SK-N-SH (cell line): Measurements from ENCODE around the gene RASSF3. TPM values are rescaled to one million over a fixed set of nuclear protein-coding genes. Genes with fewer than 3 reads are reported as not detected.

Experiments
- CTCF ChIA-PET: fragments of 300-600, 350-600 bp; formaldehyde crosslinking; extraction: SDS; loops from one replicate; lab custom pipeline; 2021; lab: Yijun Ruan, JAX
- POLR2A ChIA-PET: fragments of 350-600 bp; sonication (Branson Sonifier 250); formaldehyde crosslinking; extraction: SDS; loops from one replicate; lab custom pipeline; 2020; ENCODE audit warnings: antibody characterized with exemption, inconsistent platforms; lab: Yijun Ruan, JAX
- DNase-seq: peaks from one replicate; pipeline ENCODE4 v3.0.0; 2012
- H2AFZ ChIP-seq: fragments of 200-600 bp; sonication (generic); 2 replicates; pipeline ENCODE4 v1.8.1; 2016; ENCODE audit warnings: antibody characterized with exemption, mild to moderate bottlenecking, low read depth
- H3F3A ChIP-seq: fragments of 200-600 bp; sonication (generic); replicated peaks from 2 replicates; pipeline ENCODE3; 2016; ENCODE audit warnings: antibody characterized with exemption, mild to moderate bottlenecking; ENCODE audit not compliant: insufficient read depth
- H3K27ac ChIP-seq, 2 experiments: fragments of 200-500 bp in 1 of 2; fragments of 200-600 bp in 1 of 2; sonication (Bioruptor generic) in 1 of 2; sonication (generic), shearing (Covaris generic) in 1 of 2; 2 replicates each; pipeline versions ENCODE4 v1.5.1 to v1.6.1; 2014 to 2016; ENCODE audit warnings: low read depth in 2 of 2, inconsistent platforms in 1 of 2, low read length in 1 of 2, mild to moderate bottlenecking in 1 of 2, mixed read lengths in 1 of 2
- H3K27me3 ChIP-seq: fragments of 200-600 bp; sonication (generic), shearing (Covaris generic); 2 replicates; pipeline ENCODE4 v1.6.1; 2016; ENCODE audit warnings: mixed run types; ENCODE audit not compliant: insufficient read depth
- H3K36me3 ChIP-seq, 2 experiments: fragments of 200-500 bp in 1 of 2; fragments of 200-600 bp in 1 of 2; sonication (Bioruptor generic) in 1 of 2; sonication (generic) in 1 of 2; replicated peaks in 1 of 2; 2 replicates each; pipeline versions ENCODE3 to v1.5.1; 2014 to 2016; ENCODE audit warnings: low read length in 1 of 2, mild to moderate bottlenecking in 1 of 2; ENCODE audit not compliant: insufficient read depth in 2 of 2, control insufficient read depth in 1 of 2
- H3K4me1 ChIP-seq, 2 experiments: fragments of 200-500 bp in 1 of 2; fragments of 200-600 bp in 1 of 2; sonication (Bioruptor generic) in 1 of 2; sonication (generic), shearing (Covaris generic) in 1 of 2; 2 replicates each; pipeline versions ENCODE4 v1.5.1 to v1.6.1; 2014 to 2016; ENCODE audit warnings: low read depth in 1 of 2, low read length in 1 of 2, mixed run types in 1 of 2; ENCODE audit not compliant: insufficient read depth in 2 of 2, control insufficient read depth in 1 of 2
- H3K4me2 ChIP-seq: fragments of 200-600 bp; sonication (generic), shearing (Covaris generic); 2 replicates; pipeline ENCODE4 v1.6.1; 2017; ENCODE audit warnings: mixed run types
- H3K4me3 ChIP-seq, 2 experiments: fragments of 200-500 bp in 1 of 2; fragments of 200-600 bp in 1 of 2; sonication (Bioruptor generic) in 1 of 2; sonication (generic), shearing (Covaris generic) in 1 of 2; 2 replicates each; pipeline versions ENCODE4 v1.5.1 to v1.8.1; 2014 to 2016; ENCODE audit warnings: low read depth in 2 of 2, inconsistent platforms in 1 of 2, low read length in 1 of 2, mild to moderate bottlenecking in 1 of 2, mixed read lengths in 1 of 2, moderate library complexity in 1 of 2
- H3K79me2 ChIP-seq: fragments of 200-600 bp; sonication (generic); 2 replicates; pipeline ENCODE4 v1.8.1; 2017; ENCODE audit warnings: mild to moderate bottlenecking; ENCODE audit not compliant: insufficient read depth
- H3K9ac ChIP-seq: fragments of 200-600 bp; sonication (generic); 2 replicates; pipeline ENCODE4 v1.6.1; 2017; ENCODE audit warnings: mixed run types
- H3K9me2 ChIP-seq: fragments of 200-600 bp; sonication (generic); 2 replicates; pipeline ENCODE4 v1.6.1; 2017; ENCODE audit warnings: mixed run types
- H3K9me3 ChIP-seq: fragments of 200-600 bp; sonication (generic); 2 replicates; pipeline ENCODE4 v1.6.1; 2017; ENCODE audit warnings: mixed run types, mild to moderate bottlenecking, moderate library complexity
- H4K20me1 ChIP-seq: fragments of 200-600 bp; sonication (generic); 2 replicates; pipeline ENCODE4 v1.6.1; 2017; ENCODE audit warnings: mild to moderate bottlenecking, mixed run types; ENCODE audit not compliant: insufficient read depth
- CHD2 ChIP-seq: fragments of 150-350 bp; IDR thresholded peaks from 2 replicates; pipeline ENCODE4 v1.6.1; 2018; ENCODE audit warnings: low read length; ENCODE audit not compliant: partially characterized antibody
- EZH2phosphoT487 ChIP-seq: fragments of 200-600 bp; sonication (generic); IDR thresholded peaks from 2 replicates; pipeline ENCODE4 v1.6.1; 2017; ENCODE audit warnings: low read depth, mixed run types, mild to moderate bottlenecking, antibody characterized with exemption, moderate library complexity, borderline replicate concordance
- FOSL2 ChIP-seq: IDR thresholded peaks from 2 replicates; pipeline ENCODE4 v1.4.0; 2012; ENCODE audit warnings: low read depth, mild to moderate bottlenecking, moderate library complexity, borderline replicate concordance
- GABPA ChIP-seq: IDR thresholded peaks from 2 replicates; pipeline ENCODE4 v1.4.0; 2012; ENCODE audit warnings: low read depth, mild to moderate bottlenecking
- MEF2A ChIP-seq: IDR thresholded peaks from 2 replicates; pipeline ENCODE4 v1.4.0; 2012; ENCODE audit warnings: low read depth, borderline replicate concordance
- PBX3 ChIP-seq: IDR thresholded peaks from 2 replicates; pipeline ENCODE4; 2012
- REST ChIP-seq: IDR thresholded peaks from 2 replicates; pipeline ENCODE4 v1.6.1; 2012; ENCODE audit warnings: mild to moderate bottlenecking, low read depth, low read length, moderate library complexity
- SIN3A ChIP-seq: IDR thresholded peaks from 2 replicates; pipeline ENCODE4 v1.6.1; 2012; ENCODE audit warnings: low read depth, mild to moderate bottlenecking, low read length, moderate library complexity, borderline replicate concordance
- WGBS: methylation state at CpG from one replicate; pipeline ENCODE4 v1.1.6; 2017; ENCODE audit warnings: low lambda C conversion rate; 5-methylcytosine and 5-hydroxymethylcytosine counted together
- polyA plus RNA-seq, 3 experiments: library from polyadenylated mRNA; depleted of rRNA; stranded (reverse); fragments of >200 nt; gene quantifications; 2 replicates each; pipeline ENCODE4 v1.2.3, GENCODE V29; 2012

Gene RASSF3
- polyA plus RNA-seq, 1 of the 3 experiments (the other 2 are of a cell fraction), result 11.1 TPM

GRCh38 chr12:64742416-64742815 is 132.1 kb downstream of the RASSF3 start:
- no peak overlapping the region for H2AFZ ChIP-seq
- peaks cover 0 to 11% of the 10 kb centered on the region in 2 experiments; a peak in 1 of 4 replicates for H3K4me1 ChIP-seq
- no peaks in the 10 kb centered on the region for H3K9me3 ChIP-seq
- no peak overlapping the region for H3K27ac ChIP-seq
- 92% methylated on average over 3 of the region's 3 CpGs for WGBS
- no peak overlapping the region for H3K4me2 ChIP-seq
- H3K36me3 ChIP-seq, result peaks cover 49 to 61% of the 10 kb centered on the region in 2 experiments
- H3K79me2 ChIP-seq, result 0 out of 2 replicates have a peak, but pooled peaks cover 5% of the 10 kb centered on the region
- H4K20me1 ChIP-seq, result no peaks in the 10 kb centered on the region
- no peaks in the 10 kb centered on the region for H3K27me3 ChIP-seq
- no peak overlapping the region for H3K9ac ChIP-seq
- ChIA-PET CTCF (no interaction called here), POLR2A (no interaction called here)
- no peak for DNase-seq
- TF ChIP-seq GABPA, result no peak
- no peak overlapping the region for H3K4me3 ChIP-seq
- H3K9me2 ChIP-seq, result no peaks in the 10 kb centered on the region
- H3F3A ChIP-seq, result peaks cover 13% of the 10 kb centered on the region

- no peaks in the 10 kb centered on the region for H3K9me3 ChIP-seq
- H3K4me2 ChIP-seq, result no peak overlapping the region
- H3K27ac ChIP-seq, result no peak overlapping the region
- H3K9me2 ChIP-seq, result no peaks in the 10 kb centered on the region
- H3K27me3 ChIP-seq, result no peaks in the 10 kb centered on the region
- TF ChIP-seq SIN3A (no peak), REST (no peak), PBX3 (no peak), EZH2phosphoT487 (no peak), CHD2 (no peak), MEF2A (no peak), FOSL2 (no peak)
- POLR2A ChIA-PET, result interaction anchor here (0.6 kb wide), 1 partner anchor 230 kb away, joined by 3 read pairs; no protein-coding TSS in a partner anchor
- H3K9ac ChIP-seq, result no peak overlapping the region
- peaks cover 49 to 55% of the 10 kb centered on the region in 2 experiments for H3K36me3 ChIP-seq
- no peaks in the 10 kb centered on the region for H4K20me1 ChIP-seq
- H3K4me3 ChIP-seq, result no peak overlapping the region
- peaks cover 20% of the 10 kb centered on the region for H3F3A ChIP-seq
- CTCF ChIA-PET, result interaction anchor here (0.7 to 1.1 kb wide), 2 partner anchors 16 to 292 kb away, joined by 3 read pairs; partner anchors contain the start of gene GNS
- H3K4me1 ChIP-seq, result peaks cover 0 to 11% of the 10 kb centered on the region in 2 experiments; a peak in 1 of 4 replicates
- no peak overlapping the region for H2AFZ ChIP-seq
- no peak for DNase-seq
- 98% methylated on average over 3 of the region's 3 CpGs for WGBS
- 0 out of 2 replicates have a peak, but pooled peaks cover 5% of the 10 kb centered on the region for H3K79me2 ChIP-seq
These were observed 132.9 kb downstream of the RASSF3 start for GRCh38 chr12:64743206-64743605.
